Measurements from ENCODE around the gene DDX5. TPM values are rescaled to one million over a fixed set of nuclear protein-coding genes. Genes with fewer than 3 reads are reported as not detected.

The DDX5 gene
- total and polyA plus RNA-seq, 11 donors: 183 to 521 (median 332) TPM

DNA sequence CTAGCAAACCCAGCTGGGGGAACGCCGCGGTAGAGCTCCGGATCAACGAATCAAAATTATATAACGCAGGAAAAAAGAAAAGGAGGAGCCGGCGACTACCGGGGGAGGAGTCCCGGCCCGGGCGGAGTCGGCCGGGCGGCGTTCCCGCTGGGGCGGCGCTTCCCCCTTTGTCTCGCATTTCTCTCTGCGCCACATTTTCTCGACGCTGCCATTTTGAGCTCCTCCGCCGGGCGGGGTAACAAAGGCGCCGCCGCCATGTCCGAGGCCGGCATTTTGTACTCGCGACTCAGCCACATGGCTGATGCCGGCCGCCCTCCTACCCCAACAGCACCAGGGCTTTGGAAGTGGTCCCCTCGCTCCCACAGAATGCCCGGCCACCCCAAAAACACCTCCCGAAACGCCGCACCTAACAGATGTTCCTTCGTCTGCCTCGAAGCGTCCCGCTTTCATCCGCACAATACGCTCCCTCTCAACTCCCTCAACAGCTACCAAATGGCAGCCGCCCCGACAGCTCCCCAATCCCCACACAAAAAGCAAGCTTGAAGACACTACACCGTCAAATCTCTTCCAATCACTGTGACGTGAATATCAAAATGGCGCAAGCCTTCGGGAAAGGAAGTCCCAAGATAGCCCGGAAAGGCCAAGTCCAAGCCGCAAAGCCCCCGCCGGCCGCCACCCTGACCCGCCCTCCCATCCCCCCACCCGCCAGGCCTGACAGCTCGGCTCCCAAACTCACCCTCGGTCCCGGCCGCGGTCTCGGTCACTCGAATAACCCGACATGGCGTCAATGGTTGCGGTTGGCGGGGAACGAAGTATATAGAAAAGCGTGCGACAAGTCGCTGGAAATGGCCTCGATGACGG is 519 bp downstream of the DDX5 start:
- no peaks in the 10 kb centered on the region for H3K9me3 ChIP-seq
- DNase-seq (peak; percentile 90 to 95 (median 94)), ATAC-seq (peak; percentile 66 to 75 (median 70))
- TF ChIP-seq POLR2A (IDR thresholded peaks at IDR 0.05): peak in 1 of 2 donors; percentile 55
- TF ChIP-seq, protein P1, sequence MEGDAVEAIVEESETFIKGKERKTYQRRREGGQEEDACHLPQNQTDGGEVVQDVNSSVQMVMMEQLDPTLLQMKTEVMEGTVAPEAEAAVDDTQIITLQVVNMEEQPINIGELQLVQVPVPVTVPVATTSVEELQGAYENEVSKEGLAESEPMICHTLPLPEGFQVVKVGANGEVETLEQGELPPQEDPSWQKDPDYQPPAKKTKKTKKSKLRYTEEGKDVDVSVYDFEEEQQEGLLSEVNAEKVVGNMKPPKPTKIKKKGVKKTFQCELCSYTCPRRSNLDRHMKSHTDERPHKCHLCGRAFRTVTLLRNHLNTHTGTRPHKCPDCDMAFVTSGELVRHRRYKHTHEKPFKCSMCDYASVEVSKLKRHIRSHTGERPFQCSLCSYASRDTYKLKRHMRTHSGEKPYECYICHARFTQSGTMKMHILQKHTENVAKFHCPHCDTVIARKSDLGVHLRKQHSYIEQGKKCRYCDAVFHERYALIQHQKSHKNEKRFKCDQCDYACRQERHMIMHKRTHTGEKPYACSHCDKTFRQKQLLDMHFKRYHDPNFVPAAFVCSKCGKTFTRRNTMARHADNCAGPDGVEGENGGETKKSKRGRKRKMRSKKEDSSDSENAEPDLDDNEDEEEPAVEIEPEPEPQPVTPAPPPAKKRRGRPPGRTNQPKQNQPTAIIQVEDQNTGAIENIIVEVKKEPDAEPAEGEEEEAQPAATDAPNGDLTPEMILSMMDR (IDR thresholded peaks at IDR 0.05): no peak
- WGBS, 4 donors: 0% methylated on average over 64 to 76 of the region's 76 CpGs
- no peaks in the 10 kb centered on the region for H3K27me3 ChIP-seq
- peaks cover 14 to 65% (median 59%) of the 10 kb centered on the region in 12 donors for H3K4me1 ChIP-seq
- H3K36me3 ChIP-seq: peaks cover 14 to 66% (median 62%) of the 10 kb centered on the region in 9 donors
- peak overlapping the region; percentile 96 to 100 (median 99) for H3K27ac ChIP-seq
- intact Hi-C loops (cut with DNase I): loop anchor here in 2 of 10 donors (5.0 to 10.0 kb wide), 4 partner anchors 201 to 681 kb away; partner anchors contain the start of genes FTSJ3 (in 1 of the 2) and PSMC5 (in 1 of the 2)
- H3K4me3 ChIP-seq: peak overlapping the region; percentile 77 to 99 (median 88)

DNA sequence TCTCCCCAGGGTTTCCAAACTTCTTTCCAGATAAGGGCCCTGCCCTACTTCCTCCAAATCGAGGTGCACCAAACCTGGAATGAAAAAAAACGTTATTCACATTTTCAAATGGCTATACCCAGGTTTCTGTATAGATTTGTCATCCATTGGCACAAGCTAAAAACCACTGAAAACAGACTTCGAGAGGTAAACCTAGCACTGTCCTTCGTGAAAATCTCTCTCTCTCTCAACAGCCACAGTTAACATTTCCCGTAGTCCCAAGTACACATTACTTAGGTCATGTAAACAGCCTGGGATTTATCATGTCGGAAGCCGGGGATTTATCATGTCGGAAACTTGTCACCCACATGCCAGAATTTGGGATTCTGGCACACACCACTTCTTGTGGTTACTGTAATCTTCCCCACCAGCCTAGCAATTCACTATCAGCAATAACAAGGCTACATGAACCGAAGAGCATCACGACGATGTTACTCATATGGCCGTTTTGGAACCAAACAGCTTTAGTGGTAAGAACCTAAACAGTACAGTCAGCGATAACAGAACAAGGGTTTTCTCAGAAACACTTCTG is 1.2 kb downstream of the DDX5 start:
- peak overlapping the region; percentile 77 to 99 (median 88) for H3K4me3 ChIP-seq
- WGBS, 4 donors: 0 to 1% (median 1%) methylated on average over 13 of the region's 13 CpGs
- peak overlapping the region; percentile 96 to 100 (median 99) for H3K27ac ChIP-seq
- DNase-seq: no peak
- no peaks in the 10 kb centered on the region for H3K9me3 ChIP-seq
- intact Hi-C loops (cut with DNase I): loop anchor here in 2 of 10 donors (5.0 to 10.0 kb wide), 4 partner anchors 200 to 680 kb away; partner anchors contain the start of genes FTSJ3 (in 1 of the 2) and PSMC5 (in 1 of the 2)
- peaks cover 14 to 71% (median 64%) of the 10 kb centered on the region in 12 donors for H3K4me1 ChIP-seq
- ATAC-seq: no peak
- TF ChIP-seq, protein P1 (IDR thresholded peaks at IDR 0.05): no peak
- TF ChIP-seq POLR2A (IDR thresholded peaks at IDR 0.05): no peak
- H3K36me3 ChIP-seq: peaks cover 14 to 66% (median 62%) of the 10 kb centered on the region in 9 donors
- no peaks in the 10 kb centered on the region for H3K27me3 ChIP-seq

DNA sequence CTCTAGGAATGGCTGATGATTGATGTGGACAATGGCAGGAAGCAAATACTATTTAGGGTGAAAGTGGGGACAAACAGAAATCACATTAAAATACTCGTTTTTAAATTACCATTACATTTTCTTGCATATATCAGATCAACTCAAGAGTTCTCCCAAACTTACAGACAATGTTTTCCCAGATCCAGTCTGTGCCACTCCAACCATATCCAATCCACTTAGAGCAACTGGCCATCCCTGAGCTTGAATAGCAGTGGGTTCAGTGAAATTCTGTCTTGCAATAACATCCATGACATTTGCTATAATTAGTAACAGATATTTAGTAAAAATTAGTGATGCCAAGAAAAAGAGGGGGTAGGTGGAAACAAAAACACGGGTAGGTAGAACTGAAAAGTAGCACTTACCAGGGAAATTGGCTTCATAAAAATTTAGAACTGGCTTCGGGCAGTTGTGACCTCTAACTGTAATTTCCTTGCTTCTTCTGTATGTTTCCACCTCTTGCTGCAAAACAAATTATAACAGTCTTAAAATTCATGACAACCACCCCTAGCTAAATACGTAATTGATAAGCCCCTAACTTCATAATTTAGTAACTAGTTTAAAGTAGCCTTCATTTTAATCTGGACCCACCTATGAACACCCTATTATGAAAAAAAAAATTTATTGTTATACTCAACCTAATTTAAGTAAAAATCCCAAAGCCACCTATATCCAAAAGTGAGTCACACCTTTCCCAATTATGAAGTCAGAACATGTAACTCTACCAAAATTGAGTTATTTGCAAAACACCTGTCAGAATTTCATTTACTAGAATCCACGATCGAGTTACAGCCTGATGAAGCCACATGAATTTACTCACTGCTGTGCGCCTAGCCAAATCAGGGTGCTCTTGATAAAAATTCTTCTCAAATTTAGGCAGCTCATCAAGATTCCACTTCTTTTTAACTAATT is 2.0 kb downstream of the DDX5 start:
- Histone ChIP-seq H3K36me3 (peaks cover 14 to 66% (median 62%) of the 10 kb centered on the region in 9 donors), H3K4me1 (peaks cover 14 to 72% (median 59%) of the 10 kb centered on the region in 12 donors), H3K4me3 (peak overlapping the region; percentile 77 to 99 (median 88)), H3K27ac (peak overlapping the region; percentile 96 to 100 (median 99)), H3K9me3 (no peaks in the 10 kb centered on the region), H3K27me3 (no peaks in the 10 kb centered on the region)
- 20 to 25% (median 23%) methylated on average over 7 of the region's 7 CpGs for WGBS, 4 donors
- intact Hi-C loops (cut with DNase I): loop anchor here in 2 of 10 donors (10.0 kb wide), 3 partner anchors 199 to 679 kb away; partner anchors contain the start of genes FTSJ3 (in 1 of the 2) and PSMC5 (in 1 of the 2)
- no peak for ATAC-seq
- no peak for DNase-seq
- TF ChIP-seq POLR2A (IDR thresholded peaks at IDR 0.05): no peak
- TF ChIP-seq, protein P1 (IDR thresholded peaks at IDR 0.05): no peak

Data from heart left ventricle (tissue), 16 donors.